Cerebellar cortex (tissue), 1 donor: ENCODE results near the gene RAB29.
"Not testable (repeated sequence)": the region's sequence is repeated elsewhere in the genome, so short reads cannot be mapped to it uniquely, and the experiment has no call there.

Source experiments
- DNase-seq: peaks from one replicate; pipeline ENCODE4 v3.0.0-alpha.2; 2015; ENCODE audit warnings: low spot score

RAB29 gene

DNA sequence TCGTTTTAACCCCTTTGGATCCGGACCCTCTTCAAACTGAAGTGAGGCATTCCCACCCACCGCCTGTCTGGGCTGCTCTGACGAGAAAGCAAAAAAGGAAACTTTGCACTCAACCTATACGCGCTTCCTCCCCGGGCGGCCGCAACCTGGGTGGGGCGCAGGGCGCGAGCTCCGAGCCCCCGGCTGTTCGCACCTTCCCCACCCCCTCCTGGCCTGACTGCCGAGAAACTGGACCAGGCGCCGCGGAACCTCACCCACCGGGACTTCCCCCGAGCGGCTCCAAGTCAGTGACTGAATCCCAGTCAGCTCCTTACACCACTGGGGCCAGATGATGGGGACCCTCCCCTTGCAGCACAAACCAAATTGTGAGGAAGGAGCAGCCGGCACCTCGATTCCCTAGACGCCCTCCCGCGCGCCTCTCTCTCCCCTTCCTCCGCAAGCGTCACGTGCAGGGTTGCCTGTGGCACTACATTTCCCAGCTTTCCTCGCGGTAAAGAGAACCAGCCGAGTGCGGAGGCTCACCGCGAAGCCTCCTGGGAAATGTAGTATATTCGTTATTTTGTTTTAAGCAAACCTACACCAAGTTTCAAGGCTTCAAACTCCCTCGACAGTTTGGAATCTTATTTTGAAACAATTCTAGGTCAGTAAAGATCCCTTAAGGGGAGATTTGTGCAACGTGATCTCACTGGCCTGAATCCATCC, at the start of gene RAB29:
Gene RAB29, minus strand, starts transcription at position 468 of the 702 bp plus-strand sequence. CDS start 526 bp downstream, outside the sequence.
- peak; percentile 92 for DNase-seq

GRCh38 chr1:205824180-205824579, 48.9 kb upstream of the RAB29 start:
- DNase-seq = no peak

GRCh38 chr1:205823260-205823659, 48.0 kb upstream of the RAB29 start:
- not testable (repeated sequence) for DNase-seq

DNA sequence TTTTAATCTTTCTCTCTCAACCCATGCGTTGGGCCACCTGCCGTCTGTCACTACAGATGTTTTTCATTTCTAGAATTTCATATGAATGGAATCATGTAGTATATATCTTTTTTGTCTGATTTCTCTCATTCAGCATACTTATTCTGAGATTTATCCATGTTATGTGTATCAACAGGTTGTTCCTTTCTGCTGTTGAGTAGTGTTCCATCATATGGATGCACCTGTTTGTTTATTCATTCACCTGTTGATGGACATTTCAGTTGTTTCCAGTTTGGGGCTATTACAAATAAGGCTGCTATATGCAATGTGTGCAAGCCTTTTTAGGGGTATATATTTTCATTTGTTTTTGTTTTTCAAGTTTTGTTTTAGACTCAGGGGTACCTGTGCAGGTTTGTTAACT, 47.1 kb upstream of the RAB29 start:
- DNase-seq = no peak

- no peak for DNase-seq
These were observed 42.7 kb upstream of the RAB29 start for GRCh38 chr1:205817988-205818387.

DNA sequence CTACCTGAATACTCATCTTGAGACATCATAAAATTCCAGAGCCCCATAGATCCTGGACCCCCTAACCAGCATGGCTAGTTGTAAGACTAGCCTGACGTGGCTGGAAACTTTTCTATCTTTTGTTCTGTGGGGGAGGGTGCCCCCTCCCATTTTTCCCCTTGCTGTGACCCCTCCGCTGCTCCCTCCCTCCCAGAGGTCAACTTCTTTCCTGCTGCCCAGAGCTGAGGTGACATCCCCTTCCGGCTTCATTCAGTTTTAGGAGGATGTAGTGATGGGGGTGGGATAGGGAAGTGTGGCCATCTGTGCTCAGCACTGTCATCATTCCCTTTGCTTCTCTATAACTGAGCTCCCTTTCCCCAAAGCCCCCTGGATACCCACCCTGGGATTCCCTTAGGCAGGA, 42.1 kb upstream of the RAB29 start:
- DNase-seq = no peak

DNA sequence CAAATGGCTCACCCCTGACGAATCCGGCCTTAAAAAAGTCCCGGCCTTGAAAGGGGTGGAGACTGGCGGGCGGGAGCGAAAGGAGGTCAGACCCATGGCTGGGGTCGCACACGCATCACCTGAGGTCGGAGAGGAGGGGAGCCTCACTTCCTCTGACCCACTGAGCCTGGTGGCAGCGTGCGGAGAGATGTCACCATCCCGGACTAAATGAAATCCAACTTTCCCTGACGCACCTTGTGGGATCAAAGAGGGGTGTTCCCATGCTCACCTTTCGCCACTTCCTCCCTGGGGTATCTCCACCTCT, 38.4 kb upstream of the RAB29 start:
- DNase-seq = no peak

GRCh38 chr1:205812878-205813754, 37.8 kb upstream of the RAB29 start, which contains the start of gene SLC41A1:
Gene SLC41A1 (minus strand): TSS chr1:205813198. CDS start chr1:205810441, 2,757 bp downstream.
- peak; percentile 97 for DNase-seq

DNA sequence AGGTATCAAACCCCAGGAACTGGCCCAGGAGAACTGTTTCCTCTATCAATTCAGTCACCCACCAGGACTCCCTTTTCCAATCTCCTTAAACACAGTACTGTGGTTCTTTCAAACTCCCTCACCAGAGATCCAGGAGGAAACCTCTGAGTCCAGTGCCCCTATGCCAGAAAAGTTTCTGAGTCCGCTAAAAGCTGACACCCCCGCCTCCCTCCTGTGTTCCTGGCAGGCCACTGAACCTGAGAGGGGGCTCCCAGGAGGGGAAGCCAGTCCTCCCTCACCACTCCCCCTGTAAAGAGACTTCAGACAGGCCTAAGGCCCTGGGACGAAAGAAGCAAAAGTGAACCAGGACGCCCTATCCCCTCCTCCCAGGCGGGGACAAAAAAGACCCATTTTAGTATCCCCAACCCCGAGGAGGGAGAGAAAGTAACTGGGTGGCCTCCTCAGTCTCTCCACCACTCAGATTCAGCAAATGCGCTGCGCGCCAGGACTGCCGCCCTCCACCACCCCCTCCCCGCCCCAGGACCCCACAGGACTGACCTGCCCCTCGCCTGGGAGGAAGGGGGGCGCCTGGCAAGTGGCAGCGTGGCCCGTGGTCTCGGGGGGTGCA, 37.1 kb upstream of the RAB29 start:
- DNase-seq = peak; percentile 31

DNA sequence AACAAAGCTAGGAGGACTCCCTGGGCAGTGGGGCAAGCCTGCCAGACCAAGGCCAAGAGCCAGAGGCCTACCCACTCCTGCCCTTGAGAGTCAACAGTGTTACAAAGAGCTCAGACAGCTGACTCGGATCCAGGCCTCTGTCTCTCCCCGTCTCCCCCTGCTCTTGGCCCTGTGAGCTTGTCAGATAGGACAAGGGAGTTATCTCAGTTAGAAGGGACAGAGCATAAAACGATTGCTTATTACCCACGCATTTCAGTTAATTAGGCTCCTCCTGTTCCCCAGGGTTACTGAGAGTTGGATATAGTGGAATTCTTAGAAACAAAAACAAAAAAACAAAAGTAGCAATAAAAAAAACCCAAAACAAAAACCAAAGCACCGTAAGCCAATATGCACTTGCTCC, 36.4 kb upstream of the RAB29 start:
- DNase-seq = peak; percentile 56

DNA sequence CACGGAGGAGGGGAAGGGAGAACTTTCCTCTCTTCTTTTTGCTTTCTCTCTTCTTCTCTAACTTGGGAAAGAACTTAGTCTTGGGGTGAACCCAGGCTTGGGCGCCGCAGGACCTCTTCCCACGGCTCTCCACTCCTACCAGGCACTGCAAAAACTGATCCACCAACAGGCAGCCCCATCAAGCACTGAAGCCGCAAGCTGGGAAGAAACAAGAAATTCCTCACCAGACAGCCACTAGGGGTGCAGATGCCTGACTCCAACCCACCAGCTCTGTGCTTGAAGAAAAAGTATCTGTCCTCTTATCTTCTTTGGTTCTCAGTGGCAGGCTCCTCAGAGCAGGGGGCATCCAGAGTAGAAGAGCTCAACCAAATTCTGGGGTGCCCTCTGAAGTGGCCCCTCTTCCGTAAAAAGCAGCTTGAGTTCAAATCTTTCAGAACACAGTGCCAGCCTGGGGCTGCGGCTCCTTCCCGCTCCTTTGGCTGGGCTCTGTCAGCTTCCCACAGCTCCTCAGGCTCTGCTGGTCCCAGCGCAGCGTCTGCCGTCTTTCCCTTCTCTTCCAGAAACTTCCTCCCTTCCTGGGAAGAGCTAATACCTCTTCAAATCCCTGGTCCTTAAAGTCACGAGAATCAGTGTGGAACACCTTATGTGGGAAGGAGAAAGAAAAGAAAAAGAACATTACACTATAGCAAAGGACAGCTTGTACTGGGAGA, 35.3 kb upstream of the RAB29 start:
- peak; percentile 69 for DNase-seq

DNA sequence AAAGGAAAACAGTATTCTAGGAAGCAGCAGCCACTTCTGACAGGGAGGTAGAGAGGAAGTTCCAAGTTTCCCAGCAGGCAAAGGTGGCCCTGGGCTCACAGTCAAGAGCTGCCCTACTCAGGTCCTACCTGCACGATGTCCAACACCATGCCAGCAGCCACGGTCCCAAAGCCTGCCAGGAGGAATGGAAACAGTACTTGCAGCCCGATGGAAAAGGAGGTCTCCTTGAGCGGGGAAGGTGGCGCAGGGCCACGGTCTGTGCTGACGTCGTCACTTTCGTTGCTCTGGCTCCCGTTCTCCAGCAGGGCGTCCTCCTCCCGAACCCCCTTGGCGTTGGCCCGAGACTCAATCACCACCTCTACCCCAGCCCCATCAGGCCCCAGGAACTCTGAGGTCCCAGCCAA, 34.7 kb upstream of the RAB29 start:
- DNase-seq = peak; percentile 71

GRCh38 chr1:205809469-205809868, 34.2 kb upstream of the RAB29 start:
- DNase-seq = no peak

GRCh38 chr1:205805082-205805711, 29.9 kb upstream of the RAB29 start:
- DNase-seq = no peak

DNA sequence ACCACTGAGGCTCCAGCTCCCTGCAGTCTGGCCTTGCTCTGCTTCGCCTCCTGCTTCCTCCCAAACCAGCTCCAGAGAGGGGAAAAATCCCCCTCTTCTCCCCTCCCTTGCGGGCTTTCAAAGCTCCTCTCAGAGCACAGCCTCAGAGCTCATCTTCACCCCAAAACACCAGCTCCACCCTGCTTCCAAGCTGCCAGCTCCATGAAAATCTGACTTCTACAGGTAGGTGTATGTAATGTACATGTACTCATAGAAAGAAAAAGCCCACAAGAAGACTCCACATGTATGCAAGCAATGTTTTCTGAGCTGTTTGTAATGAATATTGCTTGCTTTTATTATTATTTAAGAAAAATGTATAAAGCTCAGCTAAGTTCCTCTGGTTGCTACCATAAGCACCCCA, 29.3 kb upstream of the RAB29 start:
- no peak for DNase-seq

GRCh38 chr1:205803986-205804385, 28.7 kb upstream of the RAB29 start:
- no peak for DNase-seq

GRCh38 chr1:205802060-205802459, 26.8 kb upstream of the RAB29 start:
- no peak for DNase-seq

- DNase-seq = no peak
These were observed 25.9 kb upstream of the RAB29 start for GRCh38 chr1:205800981-205801703.

DNA sequence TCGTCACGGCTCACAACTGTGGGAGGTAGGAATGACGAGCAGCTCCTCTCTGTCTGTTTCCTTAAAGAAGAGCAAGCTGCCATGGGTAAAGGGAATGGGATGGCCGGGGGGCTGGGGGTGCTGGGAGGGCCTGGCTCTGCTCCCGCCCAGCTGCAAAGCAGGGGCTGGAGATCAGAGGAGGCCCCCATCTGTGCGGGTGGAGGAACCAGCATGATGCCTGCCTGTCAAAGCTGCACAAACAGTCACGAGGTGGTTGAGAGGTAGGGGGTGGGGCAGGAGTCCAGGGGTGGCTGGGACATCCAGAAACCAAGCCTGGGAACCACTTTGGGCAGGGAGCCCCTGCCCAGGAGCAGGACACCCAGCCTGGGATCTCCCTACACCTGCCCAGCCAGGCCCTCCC, 25.1 kb upstream of the RAB29 start:
- DNase-seq = no peak

GRCh38 chr1:205798577-205798976, 23.3 kb upstream of the RAB29 start:
- no peak for DNase-seq

- DNase-seq = no peak
These were observed 21.9 kb upstream of the RAB29 start for GRCh38 chr1:205797168-205797567.
